Stimulated activated CD8-positive, alpha-beta memory T cell treated with anti-CD3 and anti-CD28 coated beads, Interleukin-7, amount 100 ng/mL, for 4 hours (primary cell): Measurements from ENCODE around the gene HECW1.
"Not testable (repeated sequence)": the region's sequence is repeated elsewhere in the genome, so short reads cannot be mapped to it uniquely, and the experiment has no call there.

Source experiments
- DNase-seq, 2 donors: peaks; one replicate each; pipeline ENCODE4 v3.0.0-alpha.2; 2020; ENCODE audit warnings: low read depth in 2 of 2

Gene HECW1

DNA sequence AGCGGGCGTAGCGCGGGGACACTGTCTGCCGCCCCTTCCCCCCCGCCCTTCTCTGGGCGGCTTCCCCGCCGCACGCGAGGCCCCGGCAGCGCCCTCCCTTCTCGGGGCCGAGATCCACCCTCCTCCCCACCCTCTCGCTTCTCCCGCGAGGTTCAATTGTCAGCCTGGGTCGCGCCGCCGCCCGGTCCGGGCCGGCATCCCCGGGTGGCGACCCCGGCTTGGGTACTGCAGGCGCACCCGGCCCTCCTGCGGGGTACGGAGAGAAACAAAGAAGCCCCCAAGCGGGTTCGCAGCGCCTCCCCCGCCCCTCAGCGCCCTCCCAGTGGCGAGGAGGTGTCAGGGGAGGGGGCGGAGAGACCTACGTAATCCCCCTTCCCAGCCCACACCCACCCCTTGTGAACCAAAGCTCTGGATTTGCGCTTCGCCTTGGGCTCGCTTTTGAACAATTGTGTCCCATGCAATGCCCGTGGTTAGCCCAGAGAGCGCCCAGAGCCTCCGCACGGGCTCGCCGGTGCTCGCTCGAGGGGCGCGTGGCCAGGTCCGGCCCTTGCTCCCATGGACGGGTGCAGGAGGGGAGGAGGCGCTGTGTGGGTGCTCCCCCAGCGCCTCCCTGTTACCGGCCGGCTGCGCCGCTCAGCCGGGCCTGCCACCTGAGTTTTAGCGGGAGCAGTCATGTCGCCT is 634 bp downstream of the HECW1 start:
- DNase-seq: no peak

DNA sequence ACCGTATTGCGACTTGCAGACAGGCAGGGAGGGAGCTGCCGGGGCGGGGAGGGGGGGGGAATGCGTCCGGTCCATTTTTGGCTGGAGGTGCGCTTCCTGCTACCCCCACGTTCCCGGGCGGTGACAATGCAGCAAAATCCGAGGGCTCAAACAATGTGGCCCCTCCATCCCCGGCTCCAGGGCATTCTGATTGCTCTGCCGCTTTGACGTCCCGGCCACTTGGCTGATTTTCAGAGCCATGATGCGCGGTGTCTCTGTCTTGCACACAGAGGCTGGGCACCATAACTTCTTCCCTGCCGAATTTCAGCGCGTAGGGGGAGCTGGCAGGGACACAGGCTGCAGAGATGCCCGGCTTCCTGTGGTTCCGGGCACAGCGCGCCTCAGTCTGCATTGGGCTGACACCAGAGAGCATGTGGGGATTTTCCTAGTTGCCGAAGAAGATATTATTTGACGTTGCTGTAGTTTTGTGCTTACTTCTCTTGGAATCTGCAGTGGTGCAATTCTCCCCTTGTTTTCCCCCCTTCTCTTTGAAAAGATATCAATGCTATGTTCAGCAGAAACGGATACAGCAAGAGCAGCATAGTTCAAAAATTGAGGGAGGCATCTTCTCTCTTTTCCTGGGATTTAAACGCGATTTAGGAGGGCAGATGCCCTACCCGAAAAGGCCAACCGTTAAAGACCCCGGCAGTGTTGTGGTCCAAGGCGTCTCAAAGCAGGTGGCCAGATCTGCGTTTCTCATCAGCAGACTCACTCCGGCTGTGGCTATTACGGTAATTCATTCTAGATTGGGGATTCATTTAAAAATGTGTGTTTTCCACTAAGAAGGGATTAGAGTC is 1.4 kb downstream of the HECW1 start:
- no peak for DNase-seq

DNA sequence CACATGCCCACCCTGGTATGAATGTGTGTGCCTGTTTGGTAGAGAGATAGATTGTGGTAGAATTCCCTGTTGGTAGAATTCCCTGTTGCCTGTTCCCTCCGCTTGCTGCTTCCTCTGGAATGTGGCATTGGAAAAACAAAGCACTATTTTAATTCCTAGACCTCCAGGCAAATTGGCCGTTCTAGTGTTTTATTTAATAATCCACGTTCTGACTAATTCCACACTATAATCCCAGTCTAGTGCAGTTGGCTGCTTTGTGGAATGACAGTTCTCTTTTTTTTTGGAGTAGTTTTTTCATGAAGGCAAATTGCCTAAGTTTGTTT is 2.0 kb downstream of the HECW1 start:
- DNase-seq: no peak

GRCh38 chr7:43116451-43116850 is 4.0 kb downstream of the HECW1 start:
- no peak for DNase-seq

GRCh38 chr7:43117095-43117494 is 4.6 kb downstream of the HECW1 start:
- DNase-seq: no peak

- no peak for DNase-seq
These were observed 5.4 kb downstream of the HECW1 start for GRCh38 chr7:43117861-43118260.

- DNase-seq: no peak
These were observed 5.9 kb downstream of the HECW1 start for GRCh38 chr7:43118313-43118712.

GRCh38 chr7:43119371-43120075 is 7.1 kb downstream of the HECW1 start:
- no peak for DNase-seq

- DNase-seq: no peak
These were observed 9.5 kb downstream of the HECW1 start for GRCh38 chr7:43121973-43122372.

DNA sequence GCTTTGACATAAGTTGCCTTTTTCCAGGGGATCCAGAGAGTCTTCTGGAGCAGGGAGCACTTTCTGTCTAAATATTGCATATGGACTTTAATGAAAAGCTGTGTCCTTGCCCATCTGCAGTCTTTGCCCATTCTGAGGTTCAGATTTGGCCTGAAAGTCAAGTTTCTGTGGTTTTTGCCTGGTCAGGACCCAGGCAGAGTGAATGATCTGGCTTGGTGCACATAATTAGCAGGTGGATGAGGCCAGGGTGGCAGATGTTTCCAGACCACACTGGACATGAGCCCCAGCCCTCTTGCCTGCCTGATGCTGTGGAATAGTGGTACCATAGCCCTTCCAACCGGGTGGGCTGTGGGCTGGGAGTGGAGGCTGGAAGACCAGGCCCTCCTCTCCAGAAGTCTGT is 11.0 kb downstream of the HECW1 start:
- no peak for DNase-seq

DNA sequence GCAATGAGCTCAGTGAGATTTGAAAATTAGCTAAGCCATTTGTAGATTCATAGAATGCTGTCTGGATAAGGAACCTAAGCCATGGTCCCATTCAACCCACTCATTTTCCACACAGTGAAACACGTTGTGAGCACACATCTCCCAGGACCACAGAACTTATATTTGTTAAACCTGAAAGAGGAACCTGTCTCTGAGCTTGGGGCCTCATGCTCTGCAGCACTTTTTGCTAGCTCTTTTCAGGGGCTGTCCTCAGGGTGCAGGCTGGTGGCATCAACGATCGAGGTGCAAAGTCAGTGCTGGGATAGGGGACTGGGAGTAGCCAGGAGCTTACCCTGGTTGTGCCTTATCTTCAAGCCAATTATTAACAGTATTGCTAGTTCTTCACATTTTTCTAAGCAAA is 11.9 kb downstream of the HECW1 start:
- DNase-seq: no peak

DNA sequence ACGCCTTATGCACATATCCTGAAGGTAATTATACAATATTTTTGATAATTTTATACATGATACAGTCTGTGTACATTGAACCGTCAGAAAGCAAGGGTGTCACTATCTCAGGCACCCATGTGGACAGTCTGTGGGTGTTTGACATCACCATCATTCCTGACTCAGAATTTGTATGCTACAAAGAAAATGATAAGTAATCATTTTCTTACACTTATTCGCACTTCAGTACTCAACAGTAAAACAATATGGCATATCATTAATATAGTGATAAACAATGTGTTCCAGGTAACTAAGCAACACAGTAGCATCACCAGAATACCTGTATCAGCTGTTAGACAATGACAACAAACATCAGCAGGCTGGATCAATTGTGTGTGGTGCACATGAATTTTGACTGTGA is 17.9 kb downstream of the HECW1 start:
- DNase-seq: no peak

GRCh38 chr7:43135129-43135528 is 22.7 kb downstream of the HECW1 start:
- no peak for DNase-seq

- no peak for DNase-seq
These were observed 23.6 kb downstream of the HECW1 start for GRCh38 chr7:43136064-43136463.

GRCh38 chr7:43137121-43137744 is 24.8 kb downstream of the HECW1 start:
- not testable (repeated sequence) for DNase-seq

DNA sequence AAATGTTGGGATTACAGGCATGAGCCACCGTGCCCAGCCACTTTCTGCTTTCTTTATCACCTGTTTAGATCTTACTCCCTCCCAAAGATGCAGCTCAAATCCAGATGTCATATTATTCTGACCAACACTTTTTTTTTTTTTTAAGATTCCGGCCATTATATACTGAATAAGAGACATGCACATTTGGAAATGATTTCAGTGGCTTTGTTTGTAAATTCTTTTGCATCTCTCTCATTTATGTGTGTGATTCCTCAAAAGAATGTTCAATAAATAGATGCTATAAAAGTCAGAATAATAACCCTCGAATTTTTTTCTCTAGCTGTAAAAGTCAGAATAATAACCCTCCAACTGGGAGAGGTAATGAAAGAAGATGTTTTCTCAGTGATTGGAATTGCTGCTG is 25.4 kb downstream of the HECW1 start:
- DNase-seq: no peak

DNA sequence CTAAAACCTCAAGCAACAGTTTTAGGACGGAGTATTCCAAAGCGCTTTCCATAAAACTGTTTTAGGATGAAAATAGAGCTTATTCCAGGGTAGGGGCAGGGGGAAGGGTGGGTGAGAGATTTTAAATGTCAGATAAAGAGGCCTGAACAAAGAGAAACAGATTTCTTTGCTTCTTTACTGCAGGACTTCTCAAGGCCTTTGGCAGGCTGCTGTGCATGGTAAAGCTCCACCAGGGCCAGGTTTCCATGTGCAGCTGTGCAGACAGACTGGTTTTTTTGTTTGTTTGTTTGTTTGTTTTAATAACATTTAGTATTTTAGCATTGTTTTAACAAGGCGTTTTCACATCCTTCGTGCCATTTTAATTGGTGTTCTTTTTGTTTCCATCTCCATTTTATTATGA is 26.3 kb downstream of the HECW1 start:
- no peak for DNase-seq

- DNase-seq: no peak
These were observed 26.7 kb downstream of the HECW1 start for GRCh38 chr7:43139137-43139536.

DNA sequence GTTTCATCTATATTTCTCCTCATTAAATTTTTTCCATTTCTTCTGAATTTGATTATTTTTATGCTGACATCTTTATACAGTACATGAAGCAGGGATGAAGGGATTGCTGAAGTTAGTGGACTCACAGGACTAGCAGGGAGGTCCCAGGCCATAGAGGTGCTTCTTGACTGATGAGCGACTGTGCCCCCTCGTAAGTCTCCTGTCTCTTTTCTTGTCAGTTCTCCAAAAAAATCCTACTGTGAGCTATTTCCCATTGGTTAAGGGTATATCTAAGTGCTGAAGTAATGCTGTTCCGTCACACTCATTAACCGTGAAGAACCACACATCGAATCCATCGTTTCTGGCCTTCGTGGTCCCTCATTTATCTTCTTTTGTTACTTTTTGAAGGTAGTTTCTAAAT is 27.7 kb downstream of the HECW1 start:
- DNase-seq: no peak

GRCh38 chr7:43141091-43141490 is 28.6 kb downstream of the HECW1 start:
- DNase-seq: no peak

DNA sequence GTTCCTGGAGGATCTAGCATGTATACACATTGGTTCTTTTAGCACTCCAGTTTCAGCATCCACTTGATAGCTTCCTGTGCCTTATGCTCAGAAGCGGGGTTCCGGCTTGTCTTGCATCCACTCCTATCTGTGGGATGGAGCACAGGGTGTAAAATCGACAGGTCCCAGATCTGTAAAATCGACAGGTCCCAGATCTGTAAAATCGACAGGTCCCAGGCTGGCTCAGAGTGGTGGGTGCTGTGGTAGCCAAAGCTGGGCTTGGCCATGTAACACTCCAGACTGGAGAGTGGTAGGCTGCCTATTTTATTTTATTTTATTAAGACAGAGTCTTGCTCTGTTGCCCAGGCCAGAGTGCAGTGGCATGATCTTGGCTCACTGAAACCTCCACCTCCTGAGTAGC is 30.3 kb downstream of the HECW1 start:
- DNase-seq: no peak

DNA sequence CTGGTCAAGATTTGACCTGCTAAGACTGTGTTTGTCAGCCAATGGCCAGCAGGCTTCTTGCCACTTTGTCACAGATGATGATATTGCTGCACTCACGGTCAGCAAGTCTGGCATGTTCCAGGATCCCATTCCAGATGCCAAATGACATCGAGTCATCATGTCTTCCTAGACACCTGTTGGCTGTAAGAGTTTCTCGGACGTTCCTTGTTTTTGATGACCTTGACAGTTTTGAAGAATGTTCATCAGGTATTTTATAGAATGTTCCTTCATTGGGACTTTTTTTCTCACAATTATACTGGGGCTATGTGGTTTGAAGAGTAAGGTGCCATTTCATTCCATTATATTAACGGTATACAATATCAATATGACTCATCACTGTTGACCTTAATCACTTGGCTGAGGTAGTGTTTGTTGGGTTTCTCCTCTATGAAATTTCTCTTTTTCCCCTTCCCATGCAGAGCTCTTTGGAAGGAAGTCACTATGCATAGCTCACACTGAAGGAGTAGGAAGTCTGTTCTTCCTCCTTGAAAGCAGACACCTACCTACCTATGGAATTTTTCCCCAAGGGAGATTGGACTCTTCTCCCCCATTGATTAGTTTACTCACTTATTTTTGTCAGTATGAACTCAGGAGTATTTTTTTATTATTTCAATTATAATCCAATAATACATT is 31.6 kb downstream of the HECW1 start:
- no peak for DNase-seq
